Measurements from ENCODE around the gene PCDH9. TPM values are rescaled to one million over a fixed set of nuclear protein-coding genes. Genes with fewer than 3 reads are reported as not detected.

The PCDH9 gene
- total RNA-seq, 1 donor from 2014 or later: 0.40 TPM

DNA sequence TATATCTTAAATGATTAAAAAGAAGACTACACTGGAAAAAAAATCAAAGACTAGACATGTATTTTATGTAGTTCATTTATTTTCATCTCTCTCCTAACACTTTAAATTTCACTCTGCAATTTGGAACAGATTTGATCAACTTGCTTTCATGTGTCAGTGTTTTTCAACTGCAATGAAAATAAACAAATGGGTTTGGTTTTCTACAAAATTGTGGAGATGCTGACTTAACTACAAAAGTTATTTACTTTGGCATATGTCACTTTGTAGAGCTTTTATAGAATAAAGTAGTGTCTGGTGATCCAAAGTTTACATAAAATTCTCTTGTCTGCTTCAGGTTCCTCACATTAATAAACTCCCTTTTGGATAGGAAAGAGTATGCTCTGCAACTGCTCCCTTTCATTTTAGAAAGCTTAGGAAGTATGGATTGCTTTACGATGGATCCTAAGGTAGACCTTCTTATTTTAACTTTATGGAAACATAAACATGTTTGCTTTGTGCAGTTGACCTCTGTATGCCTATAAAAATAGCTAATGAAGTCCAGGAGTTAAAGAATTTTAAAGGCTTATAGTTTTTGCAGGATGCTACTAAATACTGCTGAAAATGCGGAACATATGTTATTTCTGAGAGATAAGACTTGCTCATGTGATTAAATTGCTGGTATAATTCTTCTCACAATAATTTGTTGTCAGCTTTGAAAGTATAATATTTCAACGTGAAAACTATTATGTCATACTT, 815.9 kb downstream of the PCDH9 start:
- TF ChIP-seq, protein P1, sequence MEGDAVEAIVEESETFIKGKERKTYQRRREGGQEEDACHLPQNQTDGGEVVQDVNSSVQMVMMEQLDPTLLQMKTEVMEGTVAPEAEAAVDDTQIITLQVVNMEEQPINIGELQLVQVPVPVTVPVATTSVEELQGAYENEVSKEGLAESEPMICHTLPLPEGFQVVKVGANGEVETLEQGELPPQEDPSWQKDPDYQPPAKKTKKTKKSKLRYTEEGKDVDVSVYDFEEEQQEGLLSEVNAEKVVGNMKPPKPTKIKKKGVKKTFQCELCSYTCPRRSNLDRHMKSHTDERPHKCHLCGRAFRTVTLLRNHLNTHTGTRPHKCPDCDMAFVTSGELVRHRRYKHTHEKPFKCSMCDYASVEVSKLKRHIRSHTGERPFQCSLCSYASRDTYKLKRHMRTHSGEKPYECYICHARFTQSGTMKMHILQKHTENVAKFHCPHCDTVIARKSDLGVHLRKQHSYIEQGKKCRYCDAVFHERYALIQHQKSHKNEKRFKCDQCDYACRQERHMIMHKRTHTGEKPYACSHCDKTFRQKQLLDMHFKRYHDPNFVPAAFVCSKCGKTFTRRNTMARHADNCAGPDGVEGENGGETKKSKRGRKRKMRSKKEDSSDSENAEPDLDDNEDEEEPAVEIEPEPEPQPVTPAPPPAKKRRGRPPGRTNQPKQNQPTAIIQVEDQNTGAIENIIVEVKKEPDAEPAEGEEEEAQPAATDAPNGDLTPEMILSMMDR (conservative IDR thresholded peaks at IDR 0.05; ENCODE audit: low read depth, low read length): no peak
- DNase-seq (ENCODE audit: low read depth): no peak
- H3K4me3 ChIP-seq (ENCODE audit: low read depth, low read length): no peak overlapping the region

DNA sequence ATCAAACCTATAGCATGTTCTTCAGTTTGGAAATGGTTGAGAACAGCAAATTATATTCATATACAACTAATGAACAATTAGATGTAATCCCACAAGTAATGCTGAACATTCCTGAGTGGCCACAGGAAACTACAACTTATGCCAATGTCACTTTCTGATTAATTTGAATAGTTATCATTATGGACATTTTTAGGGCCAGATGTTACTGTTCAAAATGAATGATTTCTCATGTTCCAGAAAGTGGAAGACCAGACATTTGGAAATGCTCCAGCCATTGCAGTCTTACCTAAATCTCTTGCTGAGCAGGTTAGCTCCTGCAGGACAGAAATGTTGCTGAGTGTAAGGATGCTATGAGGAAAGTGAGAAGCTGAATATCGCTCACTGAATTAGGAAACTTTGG, 819.8 kb downstream of the PCDH9 start:
- TF ChIP-seq, protein P1 (conservative IDR thresholded peaks at IDR 0.05; ENCODE audit: low read depth, low read length): no peak
- DNase-seq (ENCODE audit: low read depth): no peak
- H3K4me3 ChIP-seq (ENCODE audit: low read depth, low read length): no peak overlapping the region

- TF ChIP-seq, protein P1 (conservative IDR thresholded peaks at IDR 0.05; ENCODE audit: low read depth, low read length): no peak
- no peak overlapping the region for H3K4me3 ChIP-seq (ENCODE audit: low read depth, low read length)
- DNase-seq (ENCODE audit: low read depth): no peak
Measured at GRCh38 chr13:66409542-66409941, 820.6 kb downstream of the PCDH9 start.

- H3K4me3 ChIP-seq (ENCODE audit: low read depth, low read length): no peak overlapping the region
- DNase-seq (ENCODE audit: low read depth): no peak
- TF ChIP-seq, protein P1 (conservative IDR thresholded peaks at IDR 0.05; ENCODE audit: low read depth, low read length): no peak
Measured at GRCh38 chr13:66407128-66407527, 823.0 kb downstream of the PCDH9 start.

DNA sequence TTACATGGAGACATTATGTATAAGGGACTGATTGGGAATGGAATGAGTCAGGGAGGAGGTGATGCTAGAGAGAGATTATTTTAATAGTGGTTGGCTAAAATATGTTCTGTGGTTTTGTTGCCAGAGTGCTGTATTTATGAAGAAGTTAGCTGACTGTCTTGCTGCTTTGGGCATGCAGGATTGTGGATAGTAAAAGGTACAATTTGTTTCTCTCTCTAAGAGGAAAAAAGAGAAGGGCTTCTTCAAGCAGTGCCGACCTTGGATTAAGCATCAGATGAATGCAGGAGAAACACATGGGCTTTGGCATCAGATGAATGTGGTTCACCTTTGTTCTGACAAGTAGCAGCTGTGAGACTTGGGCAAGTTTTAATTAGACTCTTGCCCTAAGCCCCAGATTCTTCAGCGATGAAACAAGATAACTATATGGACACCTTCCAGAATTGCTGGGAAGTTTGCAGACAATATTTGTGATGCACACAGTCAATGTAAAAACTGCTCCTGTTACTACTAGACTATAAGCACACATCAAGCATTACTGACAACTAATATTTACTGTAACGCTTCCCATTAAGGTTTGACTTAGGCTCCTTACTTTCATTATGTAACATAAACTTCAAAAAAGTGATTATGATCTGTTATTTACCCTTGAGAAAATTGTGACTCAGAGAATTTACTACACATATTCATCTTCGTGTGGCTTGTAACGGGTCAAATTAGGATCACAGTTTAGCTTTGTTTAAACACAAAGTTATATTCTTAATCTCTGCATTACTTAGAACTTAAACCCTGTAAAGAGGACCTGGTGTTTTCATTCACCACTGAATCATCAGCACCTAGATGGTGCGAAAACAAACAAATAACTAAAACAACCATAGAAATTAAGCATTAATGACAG, 824.0 kb downstream of the PCDH9 start:
- no peak overlapping the region for H3K4me3 ChIP-seq (ENCODE audit: low read depth, low read length)
- no peak for DNase-seq (ENCODE audit: low read depth)
- TF ChIP-seq, protein P1 (conservative IDR thresholded peaks at IDR 0.05; ENCODE audit: low read depth, low read length): no peak

- DNase-seq (ENCODE audit: low read depth): no peak
- TF ChIP-seq, protein P1 (conservative IDR thresholded peaks at IDR 0.05; ENCODE audit: low read depth, low read length): no peak
- no peak overlapping the region for H3K4me3 ChIP-seq (ENCODE audit: low read depth, low read length)
Measured at GRCh38 chr13:66402546-66402945, 827.6 kb downstream of the PCDH9 start.

Data from epithelial cell of proximal tubule (primary cell).